H9 (cell line): Measurements from ENCODE around the gene IQCE. TPM values are rescaled to one million over a fixed set of nuclear protein-coding genes. Genes with fewer than 3 reads are reported as not detected.
A peak's percentile ranks its signal among the peaks of the same experiment; 100 is the strongest.

Experiments
- DNase-seq: peaks from one replicate; pipeline ENCODE4 v3.0.0-alpha.2; 2017
- H2AFZ ChIP-seq: one replicate; pipeline ENCODE4 v1.6.1; 2013; ENCODE audit warnings: mild to moderate bottlenecking, low read length, control low read depth, moderate library complexity
- H2AK5ac ChIP-seq: 2 replicates; pipeline ENCODE4 v1.6.1; 2013; ENCODE audit warnings: low read length, control low read depth, mixed read lengths; ENCODE audit not compliant: insufficient read length
- H2BK120ac ChIP-seq: one replicate; pipeline ENCODE4 v1.6.1; 2013; ENCODE audit warnings: low read depth, mild to moderate bottlenecking, low read length, control low read depth, inconsistent platforms; ENCODE audit not compliant: poor library complexity, severe bottlenecking
- H2BK12ac ChIP-seq: 2 replicates; pipeline ENCODE4 v1.6.1; 2013; ENCODE audit warnings: low read length, control low read depth, mixed read lengths, low read depth; ENCODE audit not compliant: insufficient read length
- H2BK15ac ChIP-seq: 2 replicates; pipeline ENCODE4 v1.6.1; 2013; ENCODE audit warnings: low read depth, low read length, control low read depth
- H2BK20ac ChIP-seq: one replicate; pipeline ENCODE4 v1.6.1; 2013; ENCODE audit warnings: low read depth, mild to moderate bottlenecking, low read length, control low read depth, inconsistent platforms; ENCODE audit not compliant: poor library complexity, severe bottlenecking
- H2BK5ac ChIP-seq: 2 replicates; pipeline ENCODE4 v1.6.1; 2013; ENCODE audit warnings: low read length, control low read depth, mixed read lengths; ENCODE audit not compliant: insufficient read length
- H3K14ac ChIP-seq: 2 replicates; pipeline ENCODE4 v1.6.1; 2013; ENCODE audit warnings: low read length, control low read depth; ENCODE audit not compliant: insufficient read depth
- H3K18ac ChIP-seq: 2 replicates; pipeline ENCODE4 v1.6.1; 2013; ENCODE audit warnings: low read depth, mild to moderate bottlenecking, mixed read lengths, low read length, control low read depth; ENCODE audit not compliant: insufficient read length
- H3K23ac ChIP-seq: 2 replicates; pipeline ENCODE4 v1.6.1; 2013; ENCODE audit warnings: low read length, control low read depth, mixed read lengths, low read depth; ENCODE audit not compliant: insufficient read length
- H3K23me2 ChIP-seq: 2 replicates; pipeline ENCODE4 v1.6.1; 2013; ENCODE audit warnings: low read depth, mild to moderate bottlenecking, mixed read lengths, low read length, control low read depth; ENCODE audit not compliant: insufficient read length, poor library complexity, severe bottlenecking
- H3K27ac ChIP-seq: 2 replicates; pipeline ENCODE4 v1.5.1; 2013; ENCODE audit warnings: low read length, control low read depth, mixed read lengths, low read depth; ENCODE audit not compliant: insufficient read length
- H3K27me3 ChIP-seq: 2 replicates; pipeline ENCODE4 v1.6.1; 2013; ENCODE audit warnings: low read length, control low read depth, inconsistent platforms; ENCODE audit not compliant: insufficient read depth
- H3K4ac ChIP-seq: 2 replicates; pipeline ENCODE4 v1.6.1; 2013; ENCODE audit warnings: low read depth, mild to moderate bottlenecking, control low read depth, inconsistent platforms, low read length, moderate library complexity
- H3K4me1 ChIP-seq: 2 replicates; pipeline ENCODE4 v1.6.1; 2013; ENCODE audit warnings: low read length, control low read depth, inconsistent platforms; ENCODE audit not compliant: insufficient read depth
- H3K4me2 ChIP-seq: 2 replicates; pipeline ENCODE4 v1.6.1; 2013; ENCODE audit warnings: low read length, control low read depth, mixed read lengths; ENCODE audit not compliant: insufficient read length, insufficient read depth
- H3K56ac ChIP-seq: 2 replicates; pipeline ENCODE4 v1.6.1; 2013; ENCODE audit warnings: low read depth, mild to moderate bottlenecking, mixed read lengths, low read length, control low read depth; ENCODE audit not compliant: insufficient read length
- H3K79me1 ChIP-seq: 2 replicates; pipeline ENCODE4 v1.6.1; 2013; ENCODE audit warnings: low read depth, mild to moderate bottlenecking, moderate library complexity, low read length, control low read depth, inconsistent platforms; ENCODE audit not compliant: insufficient read depth, poor library complexity, severe bottlenecking
- H3K79me2 ChIP-seq: 2 replicates; pipeline ENCODE4 v1.6.1; 2013; ENCODE audit warnings: low read length, control low read depth, inconsistent platforms; ENCODE audit not compliant: insufficient read depth
- H3K9ac ChIP-seq: 2 replicates; pipeline ENCODE4 v1.6.1; 2013; ENCODE audit warnings: low read length, control low read depth, mixed read lengths; ENCODE audit not compliant: insufficient read length; ENCODE audit errors: extremely low read depth
- H3K9me3 ChIP-seq: one replicate; pipeline ENCODE4 v1.6.1; 2013; ENCODE audit warnings: low read depth, low read length, inconsistent platforms; ENCODE audit not compliant: control insufficient read depth
- H3T11ph ChIP-seq: one replicate; pipeline ENCODE4 v1.6.1; 2013; ENCODE audit warnings: mild to moderate bottlenecking, low read length, control low read depth, inconsistent platforms
- H4K20me1 ChIP-seq: one replicate; pipeline ENCODE4 v1.6.1; 2013; ENCODE audit not compliant: control insufficient read depth, insufficient read length, insufficient read depth
- H4K5ac ChIP-seq: 2 replicates; pipeline ENCODE4 v1.6.1; 2013; ENCODE audit warnings: low read depth, mild to moderate bottlenecking, mixed read lengths, low read length, control low read depth; ENCODE audit not compliant: insufficient read length
- H4K8ac ChIP-seq: replicated peaks from 2 replicates; pipeline ENCODE4 v1.6.1; 2013; ENCODE audit warnings: low read length, control low read depth, mixed read lengths, low read depth; ENCODE audit not compliant: insufficient read length
- H4K91ac ChIP-seq: 2 replicates; pipeline ENCODE4 v1.6.1; 2013; ENCODE audit warnings: low read depth, mild to moderate bottlenecking, moderate library complexity, mixed read lengths, low read length, control low read depth; ENCODE audit not compliant: insufficient read length
- H3K27ac Mint-ChIP-seq, 3 experiments: 2 replicates in 2 of 3; 3 replicates in 1 of 3; pipeline ENCODE4 v1.8.0; 2020 to 2021; ENCODE audit warnings: mixed read lengths in 3 of 3, mild to moderate bottlenecking in 1 of 3, moderate library complexity in 1 of 3
- H3K27me3 Mint-ChIP-seq: 2 replicates; pipeline ENCODE4 v1.8.0; 2021; ENCODE audit warnings: low read depth, mild to moderate bottlenecking, moderate library complexity, mixed read lengths
- H3K36me3 Mint-ChIP-seq, 3 experiments: 2 replicates in 2 of 3; 3 replicates in 1 of 3; pipeline ENCODE4 v1.8.0; 2020 to 2021; ENCODE audit warnings: low read depth in 3 of 3, mixed read lengths in 3 of 3; ENCODE audit not compliant: insufficient read depth in 1 of 3
- H3K4me1 Mint-ChIP-seq, 2 experiments: 2 replicates each; pipeline ENCODE4 v1.8.0; 2020; ENCODE audit warnings: mixed read lengths in 2 of 2
- H3K4me3 Mint-ChIP-seq, 2 experiments: 2 replicates in 1 of 2; 3 replicates in 1 of 2; pipeline ENCODE4 v1.8.0; 2020 to 2021; ENCODE audit warnings: mild to moderate bottlenecking in 2 of 2, mixed read lengths in 2 of 2, moderate library complexity in 1 of 2
- H3K9me3 Mint-ChIP-seq, 2 experiments: 2 replicates in 1 of 2; 3 replicates in 1 of 2; pipeline ENCODE4 v1.8.0; 2020; ENCODE audit warnings: mild to moderate bottlenecking in 2 of 2, mixed read lengths in 2 of 2, moderate library complexity in 1 of 2
- WGBS: extraction: QIAGEN DNeasy Blood & Tissue Kit; methylation state at CpG from one replicate; pipeline ENCODE4 v1.1.7; 2013; ENCODE audit warnings: missing lambda C conversion rate, low lambda C conversion rate, mixed read lengths; ENCODE audit not compliant: insufficient read length; ENCODE audit errors: extremely low coverage; 5-methylcytosine and 5-hydroxymethylcytosine counted together
- total RNA-seq: library from RNA; stranded (reverse); gene quantifications from 2 replicates; pipeline ENCODE4 v1.2.1, GENCODE V29; 2021
- TF ChIP-seq, protein P1 (sequence below): fragments of 200-600 bp; sonication (generic); conservative IDR thresholded peaks from 3 replicates; pipeline ENCODE4 v1.8.0; 2021; ENCODE audit warnings: antibody characterized with exemption, mild to moderate bottlenecking

The IQCE gene
- total RNA-seq, 1 experiment from 2014 or later: 7.0 TPM

DNA sequence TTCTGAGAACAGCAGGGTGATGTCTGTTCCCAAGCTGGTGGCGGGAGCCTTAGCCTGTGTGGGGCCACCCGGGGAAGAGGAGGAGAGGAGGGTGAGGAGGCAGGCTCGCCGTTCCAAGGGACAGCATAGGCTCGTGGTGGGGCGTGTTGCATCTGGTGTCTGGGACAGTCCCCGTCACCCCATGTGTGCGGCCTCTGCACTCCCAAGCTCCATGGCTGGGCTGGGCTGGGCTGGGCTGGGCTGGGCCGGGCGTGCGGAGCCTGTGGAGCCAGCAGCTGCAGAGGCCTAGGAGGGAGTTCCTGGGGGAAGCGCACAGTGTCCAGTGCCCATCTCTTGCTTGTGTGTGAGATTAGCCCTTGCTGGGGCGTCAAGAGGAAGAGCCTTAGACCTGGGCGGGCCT, 52.1 kb downstream of the IQCE start:
- H3K9me3 Mint-ChIP-seq: no peaks in the 10 kb centered on the region
- Histone ChIP-seq H4K8ac (no peak overlapping the region), H3K18ac (no peak overlapping the region), H3K9me3 (no peaks in the 10 kb centered on the region), H2BK20ac (no peak overlapping the region), H3K23me2 (no peaks in the 10 kb centered on the region), H2BK120ac (no peak overlapping the region), H3K79me2 (no peaks in the 10 kb centered on the region), H4K20me1 (peaks cover 2% of the 10 kb centered on the region), H2AK5ac (no peak overlapping the region), H3K4me1 (peaks cover 2% of the 10 kb centered on the region; the same call in 1 of the 2 replicates), H3K23ac (no peak overlapping the region), H2BK12ac (no peak overlapping the region), H2BK5ac (no peak overlapping the region), H3K4ac (no peak overlapping the region), H3K4me2 (no peak overlapping the region), H3K14ac (no peak overlapping the region), H3T11ph (no peak overlapping the region), H3K9ac (no peak overlapping the region), H2AFZ (no peak overlapping the region), H4K91ac (no peak overlapping the region), H4K5ac (no peak overlapping the region), H3K27me3 (no peaks in the 10 kb centered on the region), H3K27ac (no peak overlapping the region), H2BK15ac (no peak overlapping the region), H3K79me1 (no peaks in the 10 kb centered on the region), H3K56ac (no peak overlapping the region)
- peak overlapping the region; percentile 7 to 41 (median 33); a peak in 2 of 7 replicates for H3K27ac Mint-ChIP-seq
- no peak overlapping the region for H3K4me3 Mint-ChIP-seq
- no peaks in the 10 kb centered on the region; a peak in 1 of 7 replicates for H3K36me3 Mint-ChIP-seq
- WGBS: no CpG with 5 or more reads among the region's 14 CpGs
- TF ChIP-seq, protein P1, sequence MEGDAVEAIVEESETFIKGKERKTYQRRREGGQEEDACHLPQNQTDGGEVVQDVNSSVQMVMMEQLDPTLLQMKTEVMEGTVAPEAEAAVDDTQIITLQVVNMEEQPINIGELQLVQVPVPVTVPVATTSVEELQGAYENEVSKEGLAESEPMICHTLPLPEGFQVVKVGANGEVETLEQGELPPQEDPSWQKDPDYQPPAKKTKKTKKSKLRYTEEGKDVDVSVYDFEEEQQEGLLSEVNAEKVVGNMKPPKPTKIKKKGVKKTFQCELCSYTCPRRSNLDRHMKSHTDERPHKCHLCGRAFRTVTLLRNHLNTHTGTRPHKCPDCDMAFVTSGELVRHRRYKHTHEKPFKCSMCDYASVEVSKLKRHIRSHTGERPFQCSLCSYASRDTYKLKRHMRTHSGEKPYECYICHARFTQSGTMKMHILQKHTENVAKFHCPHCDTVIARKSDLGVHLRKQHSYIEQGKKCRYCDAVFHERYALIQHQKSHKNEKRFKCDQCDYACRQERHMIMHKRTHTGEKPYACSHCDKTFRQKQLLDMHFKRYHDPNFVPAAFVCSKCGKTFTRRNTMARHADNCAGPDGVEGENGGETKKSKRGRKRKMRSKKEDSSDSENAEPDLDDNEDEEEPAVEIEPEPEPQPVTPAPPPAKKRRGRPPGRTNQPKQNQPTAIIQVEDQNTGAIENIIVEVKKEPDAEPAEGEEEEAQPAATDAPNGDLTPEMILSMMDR: no peak
- peaks cover 1% of the 10 kb centered on the region; the same call in 1 of the 2 replicates for H3K27me3 Mint-ChIP-seq
- no peak for DNase-seq
- H3K4me1 Mint-ChIP-seq: peaks cover 26 to 34% of the 10 kb centered on the region in 2 experiments
